Vagina (tissue), 2 donors: ENCODE measurements around the gene TNFRSF8. TPM values are rescaled to one million over a fixed set of nuclear protein-coding genes. Genes with fewer than 3 reads are reported as not detected.
A peak's percentile ranks its signal among the peaks of the same experiment; 100 is the strongest.

ENCODE experiments used
- DNase-seq, 2 donors: peaks; one replicate each; pipeline ENCODE4 v3.0.0-alpha.2; 2017; ENCODE audit errors: extremely low spot score in 2 of 2
- H3K27ac ChIP-seq: fragments of 200-600 bp; sonication (generic); one replicate; pipeline ENCODE4 v1.5.1; 2019
- H3K27me3 ChIP-seq: fragments of 200-600 bp; sonication (generic); one replicate; pipeline ENCODE4 v1.5.1; 2019
- H3K36me3 ChIP-seq, 2 donors: fragments of 200-600 bp; sonication (generic); one replicate each; pipeline ENCODE4 v1.5.1; 2017 to 2019
- H3K4me1 ChIP-seq: fragments of 200-600 bp; sonication (generic); one replicate; pipeline ENCODE4 v1.5.1; 2019
- H3K4me3 ChIP-seq, 2 donors: fragments of 200-600 bp; sonication (generic); 1 replicate in 1 of 2; 2 replicates in 1 of 2; pipeline ENCODE4 v1.5.1; 2016 to 2019
- H3K9me3 ChIP-seq: fragments of 200-600 bp; sonication (generic); one replicate; pipeline ENCODE4 v1.5.1; 2019
- POLR2A ChIP-seq, 2 donors: fragments of 450-650 bp; IDR thresholded peaks; one replicate each; pipeline ENCODE4 v1.6.1; 2017; ENCODE audit warnings: antibody characterized with exemption in 2 of 2, mild to moderate bottlenecking in 2 of 2, moderate library complexity in 2 of 2
- POLR2AphosphoS5 ChIP-seq, 2 donors: sonication (generic); formaldehyde crosslinking; IDR thresholded peaks; one replicate each; pipeline ENCODE4 v1.9.0; 2017; ENCODE audit warnings: antibody characterized with exemption in 2 of 2, mild to moderate bottlenecking in 2 of 2, low read depth in 1 of 2; ENCODE audit not compliant: insufficient read depth in 1 of 2
- intact Hi-C: fragments of 100-400 bp; cut with DNase I; formaldehyde crosslinking; loops from one replicate; pipeline ENCODE4 v1.15.1; 2023
- total RNA-seq: library from RNA; depleted of rRNA; stranded (reverse); fragments of >200 nt; gene quantifications from one replicate; pipeline ENCODE4 v1.2.3, GENCODE V29; 2016
- TF ChIP-seq, protein P1 (sequence below), 3 experiments: fragments of 450-650 bp in 2 of 3; fragments of 200-600 bp in 1 of 3; sonication (generic) in 1 of 3; IDR thresholded peaks; one replicate each; pipeline ENCODE4 v1.5.1; 2017 to 2019; ENCODE audit warnings: antibody characterized with exemption in 3 of 3, mild to moderate bottlenecking in 2 of 3, moderate library complexity in 2 of 3

The TNFRSF8 gene
- total RNA-seq, 1 donor from 2014 or later, result 1.2 TPM

DNA sequence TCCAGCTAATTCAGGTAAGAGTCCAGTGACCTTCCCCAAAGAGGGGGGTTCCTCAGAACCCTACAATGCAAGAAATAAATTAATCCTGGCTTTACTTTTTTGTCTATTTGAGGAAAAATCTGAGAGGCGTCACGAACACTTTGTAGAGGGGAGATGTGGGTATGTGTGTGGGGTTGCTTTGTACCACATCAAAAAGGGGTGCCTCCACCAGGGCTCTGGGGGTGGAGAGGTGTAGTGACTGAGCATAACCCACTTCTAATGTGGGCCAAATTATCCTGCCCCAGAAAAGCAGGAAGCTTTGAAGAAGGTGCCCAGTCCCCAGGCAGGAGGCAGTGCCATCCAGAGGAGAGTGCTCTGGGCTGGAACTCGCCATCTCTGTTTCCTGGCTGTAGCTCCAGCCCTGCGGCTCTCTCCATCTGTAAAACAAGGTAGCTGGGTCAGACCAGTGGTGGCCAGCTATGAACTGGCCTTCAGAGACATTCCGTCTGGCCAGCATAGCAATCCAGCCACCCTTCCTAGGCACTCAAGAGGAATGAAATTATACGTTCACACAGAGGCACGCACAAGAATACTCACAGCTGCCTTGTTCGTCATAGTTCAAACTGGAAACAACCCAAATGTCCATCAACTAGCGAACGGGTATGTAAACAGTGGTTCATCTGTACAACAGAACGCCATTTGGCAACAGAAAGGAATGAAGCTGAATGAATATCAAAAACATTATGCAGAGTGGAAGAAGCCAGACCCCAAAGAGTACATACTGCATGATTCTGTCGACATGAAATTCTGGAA, 58.3 kb downstream of the TNFRSF8 start:
- Histone ChIP-seq H3K4me1 (peaks cover 19% of the 10 kb centered on the region), H3K4me3 (no peak overlapping the region), H3K27me3 (no peaks in the 10 kb centered on the region), H3K27ac (no peak overlapping the region), H3K36me3 (no peaks in the 10 kb centered on the region), H3K9me3 (no peaks in the 10 kb centered on the region)
- TF ChIP-seq POLR2A (IDR thresholded peaks at IDR 0.05) (no peak), POLR2AphosphoS5 (IDR thresholded peaks at IDR 0.05; ENCODE audit: insufficient read depth in 1 of 2, low read depth in 1 of 2) (no peak)
- TF ChIP-seq, protein P1, sequence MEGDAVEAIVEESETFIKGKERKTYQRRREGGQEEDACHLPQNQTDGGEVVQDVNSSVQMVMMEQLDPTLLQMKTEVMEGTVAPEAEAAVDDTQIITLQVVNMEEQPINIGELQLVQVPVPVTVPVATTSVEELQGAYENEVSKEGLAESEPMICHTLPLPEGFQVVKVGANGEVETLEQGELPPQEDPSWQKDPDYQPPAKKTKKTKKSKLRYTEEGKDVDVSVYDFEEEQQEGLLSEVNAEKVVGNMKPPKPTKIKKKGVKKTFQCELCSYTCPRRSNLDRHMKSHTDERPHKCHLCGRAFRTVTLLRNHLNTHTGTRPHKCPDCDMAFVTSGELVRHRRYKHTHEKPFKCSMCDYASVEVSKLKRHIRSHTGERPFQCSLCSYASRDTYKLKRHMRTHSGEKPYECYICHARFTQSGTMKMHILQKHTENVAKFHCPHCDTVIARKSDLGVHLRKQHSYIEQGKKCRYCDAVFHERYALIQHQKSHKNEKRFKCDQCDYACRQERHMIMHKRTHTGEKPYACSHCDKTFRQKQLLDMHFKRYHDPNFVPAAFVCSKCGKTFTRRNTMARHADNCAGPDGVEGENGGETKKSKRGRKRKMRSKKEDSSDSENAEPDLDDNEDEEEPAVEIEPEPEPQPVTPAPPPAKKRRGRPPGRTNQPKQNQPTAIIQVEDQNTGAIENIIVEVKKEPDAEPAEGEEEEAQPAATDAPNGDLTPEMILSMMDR (IDR thresholded peaks at IDR 0.05), result no peak
- no peak for DNase-seq
- intact Hi-C loops, result no loop called here

DNA sequence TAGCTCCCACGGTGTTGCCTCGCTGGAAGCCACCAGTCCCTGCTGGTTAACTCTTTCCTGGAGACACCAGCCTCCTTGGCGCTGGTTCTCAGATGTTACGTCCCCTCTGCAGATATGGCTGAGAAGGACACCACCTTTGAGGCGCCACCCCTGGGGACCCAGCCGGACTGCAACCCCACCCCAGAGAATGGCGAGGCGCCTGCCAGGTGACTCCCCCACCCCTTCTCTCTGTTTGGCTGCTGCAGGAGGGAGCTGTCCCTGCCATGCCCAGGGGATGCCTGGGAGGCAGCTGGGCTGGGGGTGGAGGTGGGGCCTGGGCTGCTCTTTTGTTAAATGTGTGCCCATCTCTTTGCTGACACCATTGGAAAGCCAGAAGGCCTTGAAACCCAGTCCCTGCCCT, 60.1 kb downstream of the TNFRSF8 start:
- no peak overlapping the region for H3K27ac ChIP-seq
- intact Hi-C loops, result no loop called here
- H3K27me3 ChIP-seq, result no peaks in the 10 kb centered on the region

GRCh38 chr1:12124693-12125421, 61.8 kb downstream of the TNFRSF8 start:
- Histone ChIP-seq H3K27me3 (no peaks in the 10 kb centered on the region), H3K4me3 (no peak overlapping the region), H3K9me3 (no peaks in the 10 kb centered on the region), H3K36me3 (no peaks in the 10 kb centered on the region), H3K27ac (peak overlapping the region; percentile 53), H3K4me1 (peaks cover 19% of the 10 kb centered on the region)
- no peak for TF ChIP-seq POLR2AphosphoS5 (IDR thresholded peaks at IDR 0.05; ENCODE audit: insufficient read depth in 1 of 2, low read depth in 1 of 2)
- TF ChIP-seq, protein P1 (IDR thresholded peaks at IDR 0.05), result peak; percentile 87 to 99 (median 97)
- intact Hi-C loops, result loop anchor here (2.0 kb wide), 1 partner anchor 84 kb away; no protein-coding TSS in a partner anchor
- DNase-seq, result no peak

More for the DNA sequence above, 60.1 kb downstream of the TNFRSF8 start:
- TF ChIP-seq POLR2A (IDR thresholded peaks at IDR 0.05) (no peak), POLR2AphosphoS5 (IDR thresholded peaks at IDR 0.05; ENCODE audit: insufficient read depth in 1 of 2, low read depth in 1 of 2) (no peak)
- TF ChIP-seq, protein P1 (IDR thresholded peaks at IDR 0.05), result no peak
- Histone ChIP-seq H3K36me3 (no peaks in the 10 kb centered on the region), H3K4me1 (peaks cover 19% of the 10 kb centered on the region), H3K4me3 (no peak overlapping the region), H3K9me3 (no peaks in the 10 kb centered on the region)
- no peak for DNase-seq

- Histone ChIP-seq H3K36me3 (no peaks in the 10 kb centered on the region), H3K4me3 (no peak overlapping the region), H3K27me3 (no peaks in the 10 kb centered on the region), H3K27ac (peak overlapping the region; percentile 53), H3K4me1 (peaks cover 25% of the 10 kb centered on the region), H3K9me3 (no peaks in the 10 kb centered on the region)
- no peak for DNase-seq
- intact Hi-C loops, result loop anchor here (2.0 kb wide), 1 partner anchor 83 kb away; no protein-coding TSS in a partner anchor
- TF ChIP-seq POLR2AphosphoS5 (IDR thresholded peaks at IDR 0.05; ENCODE audit: insufficient read depth in 1 of 2, low read depth in 1 of 2) (no peak), POLR2A (IDR thresholded peaks at IDR 0.05) (no peak)
- TF ChIP-seq, protein P1 (IDR thresholded peaks at IDR 0.05), result no peak
Measured at GRCh38 chr1:12125422-12126355, 62.6 kb downstream of the TNFRSF8 start.
